ENCODE data around the gene MFSD6. TPM values are rescaled to one million over a fixed set of nuclear protein-coding genes. Genes with fewer than 3 reads are reported as not detected.

Gene MFSD6
- total RNA-seq, 1 donor from 2014 or later: 15.1 TPM

DNA sequence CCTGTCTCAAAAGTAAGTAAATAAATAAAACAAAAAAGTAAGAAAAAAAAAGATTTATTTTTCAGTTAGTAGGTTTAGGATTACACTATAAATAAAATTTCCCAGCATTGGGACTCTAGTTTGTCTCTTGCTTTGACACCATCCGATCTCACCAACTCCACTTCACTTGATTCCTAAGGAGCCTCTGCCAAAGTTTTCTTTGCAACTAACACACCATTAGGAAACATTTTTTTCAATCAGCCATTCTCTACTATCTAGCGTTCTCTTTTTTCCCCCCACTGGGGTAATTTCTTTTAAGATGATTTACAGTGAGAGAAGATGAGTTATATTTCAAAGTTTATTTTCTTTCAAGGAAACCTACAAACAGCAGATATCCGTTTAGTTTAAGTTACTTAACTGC is 136.9 kb downstream of the MFSD6 start:
- peaks cover 21% of the 10 kb centered on the region for H3K9me3 Mint-ChIP-seq (ENCODE audit: low read depth)
- TF ChIP-seq CTCF (IDR thresholded peaks at IDR 0.05; ENCODE audit: unreplicated experiment): no peak
- H3K27me3 Mint-ChIP-seq: no peaks in the 10 kb centered on the region
- H3K4me1 Mint-ChIP-seq (ENCODE audit: low read depth): peaks cover 5% of the 10 kb centered on the region
- H3K4me3 Mint-ChIP-seq (ENCODE audit: low read depth): no peak overlapping the region
- no peak overlapping the region for H3K27ac Mint-ChIP-seq
- DNase-seq (ENCODE audit: low spot score, unreplicated experiment): no peak
- peaks cover 17% of the 10 kb centered on the region for H3K36me3 Mint-ChIP-seq (ENCODE audit: insufficient read depth)

DNA sequence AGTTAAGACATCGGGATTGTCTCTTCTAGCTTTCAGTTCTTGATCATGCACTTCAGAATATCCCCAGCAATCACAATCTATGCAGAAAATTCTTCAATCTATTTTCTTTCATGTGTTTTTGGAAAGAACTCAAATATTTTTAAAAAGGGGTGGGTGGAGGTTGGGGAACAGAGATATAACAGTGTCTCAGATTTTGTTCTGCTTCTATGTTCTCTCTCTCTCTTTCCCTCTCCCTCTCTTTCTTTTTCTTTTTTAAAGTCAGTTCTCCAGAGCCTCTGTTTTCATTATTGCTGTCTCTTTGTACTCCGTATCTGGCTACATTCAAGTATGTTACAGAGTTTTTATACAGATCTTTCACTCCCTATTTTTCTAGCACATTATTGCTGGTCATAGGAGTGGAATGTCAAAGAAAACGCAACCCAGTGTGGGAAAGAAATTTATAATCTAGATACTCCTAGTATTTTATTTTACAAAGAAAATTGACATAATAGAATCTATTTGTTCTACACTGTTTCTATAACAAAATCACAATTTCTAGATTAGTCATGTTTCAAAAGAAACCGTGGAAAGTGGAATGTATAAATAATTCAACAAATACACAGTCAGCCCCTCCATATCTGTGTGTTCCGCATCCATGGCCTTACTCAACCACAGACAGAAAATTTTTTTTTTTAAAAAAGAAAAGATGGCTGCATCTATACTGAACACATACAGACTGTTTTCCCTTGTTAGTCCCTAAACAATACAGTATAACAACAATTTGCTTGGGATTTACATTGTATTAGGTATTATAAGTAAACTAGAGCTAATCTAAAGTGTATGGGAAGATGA is 137.6 kb downstream of the MFSD6 start:
- H3K4me1 Mint-ChIP-seq (ENCODE audit: low read depth): peaks cover 5% of the 10 kb centered on the region
- peak overlapping the region; percentile 87 for H3K27ac Mint-ChIP-seq
- no peak overlapping the region for H3K4me3 Mint-ChIP-seq (ENCODE audit: low read depth)
- peaks cover 12% of the 10 kb centered on the region for H3K36me3 Mint-ChIP-seq (ENCODE audit: insufficient read depth)
- peaks cover 17% of the 10 kb centered on the region for H3K9me3 Mint-ChIP-seq (ENCODE audit: low read depth)
- TF ChIP-seq CTCF (IDR thresholded peaks at IDR 0.05; ENCODE audit: unreplicated experiment): no peak
- H3K27me3 Mint-ChIP-seq: no peaks in the 10 kb centered on the region
- DNase-seq (ENCODE audit: low spot score, unreplicated experiment): no peak

GRCh38 chr2:190546734-190547133 is 138.6 kb downstream of the MFSD6 start:
- Mint-ChIP-seq H3K27me3 (no peaks in the 10 kb centered on the region), H3K9me3 (ENCODE audit: low read depth) (peaks cover 8% of the 10 kb centered on the region), H3K36me3 (ENCODE audit: insufficient read depth) (peaks cover 5% of the 10 kb centered on the region), H3K4me3 (ENCODE audit: low read depth) (no peak overlapping the region), H3K27ac (no peak overlapping the region), H3K4me1 (ENCODE audit: low read depth) (peaks cover 5% of the 10 kb centered on the region)
- no peak for DNase-seq (ENCODE audit: low spot score, unreplicated experiment)
- no peak for TF ChIP-seq CTCF (IDR thresholded peaks at IDR 0.05; ENCODE audit: unreplicated experiment)

- TF ChIP-seq CTCF (IDR thresholded peaks at IDR 0.05; ENCODE audit: unreplicated experiment): no peak
- no peak for DNase-seq (ENCODE audit: low spot score, unreplicated experiment)
- Mint-ChIP-seq H3K27me3 (no peaks in the 10 kb centered on the region), H3K9me3 (ENCODE audit: low read depth) (no peaks in the 10 kb centered on the region), H3K27ac (no peak overlapping the region), H3K4me3 (ENCODE audit: low read depth) (no peak overlapping the region), H3K36me3 (ENCODE audit: insufficient read depth) (no peaks in the 10 kb centered on the region), H3K4me1 (ENCODE audit: low read depth) (peaks cover 5% of the 10 kb centered on the region)
Observed at GRCh38 chr2:190547886-190548285, 139.7 kb downstream of the MFSD6 start.

DNA sequence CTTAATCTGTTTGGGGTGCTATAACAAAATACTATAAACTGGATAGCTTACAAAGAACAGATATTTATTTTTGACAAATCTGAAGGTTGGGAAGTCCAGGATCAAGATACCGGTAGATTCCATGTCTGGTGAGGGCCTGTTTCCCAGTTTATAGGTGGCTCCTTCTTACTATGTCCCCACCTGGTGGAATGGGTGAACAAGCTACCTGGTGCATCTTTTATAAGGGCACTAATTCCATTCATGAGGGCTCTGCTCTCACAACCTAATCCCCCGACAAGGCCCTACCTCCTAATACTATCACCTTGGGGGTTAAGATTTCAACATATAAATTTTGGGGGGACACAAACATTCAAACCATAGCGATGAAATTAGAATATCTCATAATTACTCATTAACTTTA is 142.0 kb downstream of the MFSD6 start:
- no peaks in the 10 kb centered on the region for H3K9me3 Mint-ChIP-seq (ENCODE audit: low read depth)
- DNase-seq (ENCODE audit: low spot score, unreplicated experiment): no peak
- no peak overlapping the region for H3K4me3 Mint-ChIP-seq (ENCODE audit: low read depth)
- TF ChIP-seq CTCF (IDR thresholded peaks at IDR 0.05; ENCODE audit: unreplicated experiment): no peak
- H3K27ac Mint-ChIP-seq: no peak overlapping the region
- H3K4me1 Mint-ChIP-seq (ENCODE audit: low read depth): peaks cover 5% of the 10 kb centered on the region
- H3K36me3 Mint-ChIP-seq (ENCODE audit: insufficient read depth): no peaks in the 10 kb centered on the region
- no peaks in the 10 kb centered on the region for H3K27me3 Mint-ChIP-seq

Other genes starting within 250 kb of the MFSD6 start
- 49.5 and 54.8 TPM in 2 replicates for gene HIBCH, start 88.5 kb upstream of the MFSD6 start, total RNA-seq
- 15.4 and 15.5 TPM in 2 replicates for gene INPP1, start 64.8 kb upstream of the MFSD6 start, total RNA-seq
- gene NEMP2, start 126.4 kb downstream of the MFSD6 start, total RNA-seq: 10.2 and 13.9 TPM in 2 replicates
- gene NAB1, start 240.7 kb downstream of the MFSD6 start, total RNA-seq: 57.1 and 64.1 TPM in 2 replicates

All from progenitor cell of endocrine pancreas (in vitro differentiated cells).